Skeletal muscle satellite cell (primary cell): ENCODE measurements around the gene RAD51B.

Experiments used
- H3K27me3 ChIP-seq: 2 replicates; pipeline ENCODE4 v1.7.0; 2013; ENCODE audit warnings: low read length; ENCODE audit not compliant: control insufficient read depth, insufficient read depth
- H3K36me3 ChIP-seq: 2 replicates; pipeline ENCODE4 v1.7.0; 2013; ENCODE audit warnings: mild to moderate bottlenecking, control low read depth, low read length; ENCODE audit not compliant: insufficient read depth
- H3K4me1 ChIP-seq: 2 replicates; pipeline ENCODE4 v1.7.0; 2013; ENCODE audit warnings: low read length; ENCODE audit not compliant: control insufficient read depth, insufficient read depth
- H3K4me2 ChIP-seq: 2 replicates; pipeline ENCODE4 v1.7.0; 2013; ENCODE audit warnings: mild to moderate bottlenecking, low read length
- H3K4me3 ChIP-seq: 2 replicates; pipeline ENCODE4 v1.7.0; 2013; ENCODE audit warnings: low read length
- H3K9ac ChIP-seq: 2 replicates; pipeline ENCODE4 v1.7.0; 2013; ENCODE audit warnings: mild to moderate bottlenecking, low read depth, low read length, moderate library complexity
- H3K9me3 ChIP-seq: replicated peaks from 2 replicates; pipeline ENCODE4 v1.7.0; 2013; ENCODE audit warnings: mild to moderate bottlenecking, control low read depth, low read length

The RAD51B gene

DNA sequence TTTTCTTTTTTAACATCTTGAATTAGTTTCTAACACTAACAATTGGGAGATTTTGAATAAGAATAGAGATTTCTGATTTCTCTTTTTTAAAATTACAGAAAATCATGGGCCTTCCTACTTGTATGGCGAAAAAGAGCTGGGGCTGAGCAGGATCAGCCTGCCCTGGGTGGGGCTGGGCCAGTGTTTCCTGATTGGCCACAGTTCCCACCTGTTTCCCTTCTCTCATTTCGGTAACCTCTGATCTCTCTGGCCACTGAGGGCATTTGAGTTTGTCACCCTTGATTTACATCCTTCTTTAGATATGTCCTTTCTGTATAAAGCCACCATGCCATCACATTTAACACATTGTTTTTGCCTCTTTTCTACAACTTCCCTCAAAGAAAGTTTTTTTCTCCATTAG, 719.1 kb downstream of the RAD51B start:
- no peaks in the 10 kb centered on the region for H3K9me3 ChIP-seq
- H3K36me3 ChIP-seq = no peaks in the 10 kb centered on the region
- no peak overlapping the region for H3K4me2 ChIP-seq
- H3K4me3 ChIP-seq = no peak overlapping the region
- no peaks in the 10 kb centered on the region for H3K27me3 ChIP-seq
- peaks cover 27% of the 10 kb centered on the region for H3K4me1 ChIP-seq
- no peak overlapping the region for H3K9ac ChIP-seq

GRCh38 chr14:68539241-68539737, 719.7 kb downstream of the RAD51B start:
- Histone ChIP-seq H3K9me3 (no peaks in the 10 kb centered on the region), H3K36me3 (no peaks in the 10 kb centered on the region), H3K4me1 (peaks cover 30% of the 10 kb centered on the region), H3K4me2 (no peak overlapping the region), H3K4me3 (no peak overlapping the region), H3K9ac (no peak overlapping the region), H3K27me3 (no peaks in the 10 kb centered on the region)

GRCh38 chr14:68539789-68540188, 720.2 kb downstream of the RAD51B start:
- Histone ChIP-seq H3K27me3 (no peaks in the 10 kb centered on the region), H3K4me3 (no peak overlapping the region), H3K9ac (no peak overlapping the region), H3K36me3 (no peaks in the 10 kb centered on the region), H3K4me1 (peaks cover 35% of the 10 kb centered on the region), H3K9me3 (no peaks in the 10 kb centered on the region), H3K4me2 (no peak overlapping the region)

DNA sequence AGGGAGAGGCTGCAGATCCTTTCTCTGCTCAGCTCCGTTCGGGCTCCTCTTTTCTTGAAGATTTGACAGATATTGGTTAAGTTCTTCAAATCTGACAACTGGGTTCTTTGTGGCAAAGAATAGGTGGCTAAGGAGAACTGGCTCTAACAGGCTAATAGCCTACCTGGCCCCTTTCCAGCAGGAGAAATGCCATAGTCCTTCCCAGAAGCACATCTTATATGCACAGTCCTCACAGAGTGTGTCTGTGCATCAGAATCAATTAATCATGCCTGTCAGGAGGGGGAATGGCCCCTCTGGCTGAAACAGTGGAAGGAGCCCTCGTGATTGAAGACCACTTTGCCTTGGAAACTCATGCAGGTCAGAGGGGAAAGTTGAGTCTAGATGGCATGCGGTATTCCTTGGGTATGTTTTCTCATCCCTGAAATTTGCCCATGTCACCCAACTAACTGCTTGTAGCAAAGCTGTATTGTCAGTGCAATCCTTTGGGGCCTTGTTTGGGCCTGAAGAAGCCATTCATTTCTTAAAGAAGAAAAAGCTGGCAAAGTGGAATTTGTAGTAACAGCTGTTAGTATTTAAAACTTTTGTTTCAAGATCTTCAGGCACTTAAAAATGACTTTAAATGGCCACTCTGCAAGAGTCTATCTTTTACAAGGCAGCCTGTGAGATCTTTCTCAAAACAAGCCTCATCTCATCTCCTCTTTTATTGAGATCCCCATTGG, 721.8 kb downstream of the RAD51B start:
- H3K4me2 ChIP-seq = no peak overlapping the region

GRCh38 chr14:68542346-68542745, 722.8 kb downstream of the RAD51B start:
- Histone ChIP-seq H3K27me3 (no peaks in the 10 kb centered on the region), H3K9ac (no peak overlapping the region), H3K4me3 (no peak overlapping the region)

More for the DNA sequence above, 721.8 kb downstream of the RAD51B start:
- Histone ChIP-seq H3K4me3 (no peak overlapping the region), H3K4me1 (peaks cover 36% of the 10 kb centered on the region), H3K36me3 (no peaks in the 10 kb centered on the region), H3K9me3 (no peaks in the 10 kb centered on the region), H3K27me3 (no peaks in the 10 kb centered on the region), H3K9ac (no peak overlapping the region)

DNA sequence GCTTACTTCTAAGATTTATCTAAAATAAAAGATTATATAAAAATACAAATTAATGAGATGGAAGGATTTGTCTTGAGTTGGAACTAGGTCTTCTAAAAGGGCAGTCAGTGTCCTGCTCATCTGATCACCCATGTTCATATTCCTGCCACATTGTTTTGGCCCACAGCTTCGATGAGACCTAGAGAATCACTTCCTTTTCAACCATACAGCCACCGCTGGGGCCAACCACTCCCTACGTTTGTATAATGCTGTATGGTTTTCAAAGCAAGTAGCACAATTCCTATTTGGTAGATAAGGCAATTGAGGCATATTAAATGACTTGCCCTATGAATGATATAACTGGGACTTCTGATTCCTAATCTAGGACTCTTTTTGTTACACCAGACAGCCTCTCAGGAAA, 723.9 kb downstream of the RAD51B start:
- Histone ChIP-seq H3K27me3 (no peaks in the 10 kb centered on the region), H3K4me3 (no peak overlapping the region), H3K9ac (peak overlapping the region; percentile 47), H3K4me1 (peaks cover 54% of the 10 kb centered on the region), H3K4me2 (peak overlapping the region; percentile 52), H3K36me3 (no peaks in the 10 kb centered on the region), H3K9me3 (no peaks in the 10 kb centered on the region)

More at GRCh38 chr14:68542346-68542745, 722.8 kb downstream of the RAD51B start:
- Histone ChIP-seq H3K9me3 (no peaks in the 10 kb centered on the region), H3K4me2 (no peak overlapping the region), H3K36me3 (no peaks in the 10 kb centered on the region), H3K4me1 (peaks cover 45% of the 10 kb centered on the region)

DNA sequence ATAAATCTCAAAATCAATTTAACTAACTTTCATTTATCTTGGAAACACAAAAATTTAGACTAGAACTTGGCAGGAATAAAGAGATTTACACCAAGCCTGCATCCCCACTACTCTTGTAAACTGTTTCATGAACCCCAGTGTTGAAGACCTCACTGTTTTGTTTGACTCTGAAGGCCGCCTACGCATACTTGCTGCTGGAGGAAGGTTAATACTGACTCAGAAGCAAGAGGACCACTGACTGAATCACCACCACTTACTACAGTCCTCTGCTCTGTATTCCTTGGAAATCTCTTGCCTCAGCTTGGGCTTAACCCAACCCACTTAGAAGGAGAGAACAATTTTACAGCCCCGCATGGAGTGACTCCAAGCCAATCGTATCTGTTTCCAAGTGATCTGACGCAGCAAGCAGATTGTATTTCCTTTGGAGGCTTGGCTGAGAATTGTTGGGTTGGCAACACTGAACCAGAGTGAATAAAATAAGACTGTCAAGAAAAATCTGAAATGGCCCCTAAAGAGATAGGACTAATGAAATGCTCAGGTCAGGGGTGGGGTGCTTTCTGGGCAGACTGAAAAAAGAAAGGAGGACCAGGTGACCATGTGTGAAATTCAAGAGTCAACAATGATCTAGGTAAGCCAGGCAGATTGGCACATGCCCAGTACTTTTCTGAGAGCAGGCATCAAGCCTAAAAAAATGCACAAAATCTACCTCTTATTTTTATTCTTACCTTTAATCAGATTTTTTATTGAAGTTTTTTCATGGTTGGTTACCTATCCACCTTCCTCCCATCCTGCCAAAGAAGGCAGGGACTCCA, 724.7 kb downstream of the RAD51B start:
- H3K4me2 ChIP-seq = peak overlapping the region; percentile 52
- peak overlapping the region; percentile 64 for H3K9ac ChIP-seq
- no peaks in the 10 kb centered on the region for H3K36me3 ChIP-seq
- peaks cover 61% of the 10 kb centered on the region for H3K4me1 ChIP-seq
- H3K4me3 ChIP-seq = no peak overlapping the region
- no peaks in the 10 kb centered on the region for H3K9me3 ChIP-seq
- H3K27me3 ChIP-seq = no peaks in the 10 kb centered on the region

GRCh38 chr14:68546839-68547238, 727.3 kb downstream of the RAD51B start:
- peak overlapping the region; percentile 66 for H3K4me2 ChIP-seq
- no peaks in the 10 kb centered on the region for H3K27me3 ChIP-seq
- peak overlapping the region; percentile 48 for H3K4me3 ChIP-seq
- H3K9me3 ChIP-seq = no peaks in the 10 kb centered on the region
- H3K4me1 ChIP-seq = peaks cover 85% of the 10 kb centered on the region
- H3K9ac ChIP-seq = peak overlapping the region; percentile 97
- no peaks in the 10 kb centered on the region for H3K36me3 ChIP-seq

DNA sequence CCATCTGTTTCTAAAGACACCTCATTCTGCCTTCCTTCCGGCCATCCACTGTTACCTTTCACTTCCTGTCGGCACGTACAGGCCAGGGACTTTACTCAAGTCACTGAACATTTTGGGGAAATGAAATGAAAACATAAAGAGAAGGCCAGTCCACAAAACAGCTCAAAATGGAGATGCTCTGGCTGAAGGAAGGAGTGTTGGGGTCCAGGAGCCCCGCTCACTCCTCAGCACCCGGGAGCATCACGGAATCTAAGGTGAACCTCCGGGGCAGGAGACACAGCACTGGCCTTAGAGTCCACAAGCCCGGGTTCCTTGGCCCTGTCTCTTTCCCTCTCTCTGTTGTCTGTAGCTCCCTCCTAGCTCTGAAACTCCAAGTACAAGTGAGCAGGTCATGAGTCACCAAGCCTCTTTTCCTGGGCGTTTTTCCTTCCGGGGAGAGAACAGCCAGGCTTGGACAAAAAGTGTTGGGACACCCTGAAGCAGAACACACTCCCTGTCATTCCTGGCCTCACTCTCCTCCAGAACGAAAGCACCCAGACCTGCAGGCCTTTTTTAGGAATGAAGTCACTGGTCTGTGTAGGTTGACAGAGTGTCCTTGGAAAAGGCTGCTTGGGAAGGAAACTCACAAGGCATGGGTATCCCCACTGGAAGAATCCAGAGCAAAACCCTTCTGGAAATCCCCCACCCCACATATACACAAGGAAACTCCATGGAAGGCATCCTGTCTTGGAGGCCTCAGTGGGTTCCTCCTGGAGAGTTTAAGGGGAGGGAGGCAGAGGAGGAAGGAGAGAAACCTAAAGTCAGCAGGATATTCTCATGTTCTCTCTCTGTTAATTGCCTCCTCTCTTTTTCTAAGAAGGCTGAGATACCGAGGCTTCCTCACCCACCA, 728.0 kb downstream of the RAD51B start:
- Histone ChIP-seq H3K9ac (peak overlapping the region; percentile 97), H3K4me3 (peak overlapping the region; percentile 48), H3K36me3 (no peaks in the 10 kb centered on the region), H3K4me1 (peaks cover 92% of the 10 kb centered on the region), H3K9me3 (no peaks in the 10 kb centered on the region), H3K27me3 (no peaks in the 10 kb centered on the region), H3K4me2 (peak overlapping the region; percentile 66)

- H3K4me1 ChIP-seq = peaks cover 92% of the 10 kb centered on the region
- peak overlapping the region; percentile 97 for H3K9ac ChIP-seq
- H3K36me3 ChIP-seq = no peaks in the 10 kb centered on the region
- H3K4me3 ChIP-seq = peak overlapping the region; percentile 32
- peak overlapping the region; percentile 72 for H3K4me2 ChIP-seq
- no peaks in the 10 kb centered on the region for H3K27me3 ChIP-seq
- no peaks in the 10 kb centered on the region for H3K9me3 ChIP-seq
These were observed 728.9 kb downstream of the RAD51B start for GRCh38 chr14:68548194-68549076.
